ENCODE data around the gene STK39. TPM values are rescaled to one million over a fixed set of nuclear protein-coding genes. Genes with fewer than 3 reads are reported as not detected.
"Not testable (repeated sequence)": the region's sequence is repeated elsewhere in the genome, so short reads cannot be mapped to it uniquely, and the experiment has no call there.

Gene STK39
- total RNA-seq, 1 donor from 2014 or later: 0.50 TPM

DNA sequence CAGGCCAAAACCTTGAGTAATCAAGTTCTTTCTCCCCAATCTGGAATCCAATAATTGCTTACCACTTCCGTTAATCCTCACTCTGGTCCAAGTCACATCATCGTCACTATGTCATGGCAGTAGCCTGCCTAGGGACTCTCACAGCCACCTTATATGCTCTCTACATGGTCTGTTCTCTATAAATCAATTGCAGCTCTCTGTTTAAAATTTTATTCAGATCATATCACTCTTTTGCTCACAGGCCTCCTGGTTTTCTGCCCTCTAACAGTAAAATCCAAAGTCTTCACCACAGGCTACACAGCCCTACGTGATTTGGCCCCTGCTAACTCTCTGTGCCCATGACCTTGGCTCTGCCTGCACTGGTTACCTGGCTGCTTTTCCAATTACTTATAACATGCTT, 188.7 kb downstream of the STK39 start:
- DNase-seq (ENCODE audit: low spot score) (no peak), ATAC-seq (no peak)

DNA sequence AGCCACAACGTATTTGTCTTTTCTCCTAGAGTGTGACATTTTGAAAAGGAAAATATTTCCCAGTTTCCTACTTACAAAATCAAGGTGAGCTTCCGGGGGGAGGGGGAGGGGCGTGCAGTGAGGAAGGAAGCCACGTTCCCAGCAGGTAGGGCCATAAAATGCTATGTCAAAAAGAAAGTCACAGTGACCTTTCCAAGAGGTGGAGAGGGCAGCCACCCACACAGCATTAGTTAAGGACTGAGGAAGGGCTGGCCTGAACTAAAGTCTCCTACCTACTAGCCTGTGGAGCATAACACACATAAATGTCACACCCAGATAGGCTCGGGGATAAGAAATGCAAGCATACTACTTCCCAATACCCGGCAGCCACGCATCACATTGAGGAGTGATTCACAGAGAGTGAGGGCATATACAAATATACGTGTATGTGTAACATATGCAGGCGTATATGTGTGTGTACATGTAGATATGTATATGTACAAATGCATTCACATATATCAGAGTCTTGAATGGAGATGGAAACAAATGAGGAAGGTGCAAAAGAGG, 191.1 kb downstream of the STK39 start:
- no peak for DNase-seq (ENCODE audit: low spot score)

DNA sequence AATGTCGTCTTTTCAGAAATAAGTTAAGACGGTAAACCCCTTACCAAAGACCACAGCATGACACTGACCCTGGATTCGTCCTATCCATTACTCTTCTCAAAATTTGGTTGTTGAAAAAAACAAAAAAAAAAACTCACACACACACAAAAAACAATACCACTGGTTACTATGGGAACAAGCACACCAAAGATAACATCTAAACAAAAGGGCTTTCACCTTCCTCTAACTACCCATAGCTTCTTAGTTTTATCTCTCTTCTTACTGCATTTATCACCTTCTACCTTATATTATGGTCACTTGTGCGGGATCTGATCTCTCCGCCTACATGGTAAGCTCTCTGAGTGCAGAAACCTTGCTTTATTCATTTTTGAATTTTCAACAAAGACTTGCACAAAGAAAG, 192.7 kb downstream of the STK39 start:
- DNase-seq (ENCODE audit: low spot score): no peak
- ATAC-seq: no peak

More for the DNA sequence above, 191.1 kb downstream of the STK39 start:
- no peak for ATAC-seq

DNA sequence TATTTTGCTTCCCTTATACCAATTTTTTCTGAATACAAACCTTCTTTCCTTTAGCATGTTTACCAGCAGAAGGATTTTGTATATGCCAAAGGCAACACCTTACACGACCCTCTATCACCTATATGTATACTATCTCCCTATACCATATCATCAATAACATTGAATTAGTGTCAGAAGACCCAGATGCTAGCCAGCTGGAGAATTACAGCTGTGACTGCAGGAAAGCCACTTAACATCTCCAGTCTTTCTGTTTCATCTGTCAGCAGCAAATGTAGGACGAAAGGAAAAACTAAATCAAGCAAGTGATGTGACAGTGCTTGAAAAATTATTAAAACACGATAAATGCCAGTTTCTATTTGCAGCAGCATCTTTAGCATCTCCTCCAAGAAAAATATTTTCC, 193.7 kb downstream of the STK39 start:
- DNase-seq (ENCODE audit: low spot score) (no peak), ATAC-seq (no peak)

DNA sequence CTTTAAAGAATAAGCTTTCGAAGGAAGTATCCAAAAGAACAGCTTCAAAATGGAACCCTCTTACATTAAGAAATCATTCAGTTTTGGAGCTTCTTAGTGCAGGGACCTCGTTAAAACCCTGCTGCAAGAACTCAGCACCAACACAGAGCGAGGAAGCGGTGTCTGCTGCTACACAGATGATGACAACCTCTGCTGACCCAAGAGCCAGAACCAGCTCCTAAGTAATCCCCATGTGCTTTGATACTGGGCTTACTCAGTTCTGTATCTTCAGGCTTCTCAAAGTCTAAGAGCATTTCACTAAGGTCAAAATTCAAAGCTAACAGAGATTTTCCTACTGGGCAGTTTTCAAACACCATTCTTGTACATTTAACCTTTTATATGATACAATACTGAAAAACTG, 194.6 kb downstream of the STK39 start:
- DNase-seq (ENCODE audit: low spot score) (no peak), ATAC-seq (no peak)

DNA sequence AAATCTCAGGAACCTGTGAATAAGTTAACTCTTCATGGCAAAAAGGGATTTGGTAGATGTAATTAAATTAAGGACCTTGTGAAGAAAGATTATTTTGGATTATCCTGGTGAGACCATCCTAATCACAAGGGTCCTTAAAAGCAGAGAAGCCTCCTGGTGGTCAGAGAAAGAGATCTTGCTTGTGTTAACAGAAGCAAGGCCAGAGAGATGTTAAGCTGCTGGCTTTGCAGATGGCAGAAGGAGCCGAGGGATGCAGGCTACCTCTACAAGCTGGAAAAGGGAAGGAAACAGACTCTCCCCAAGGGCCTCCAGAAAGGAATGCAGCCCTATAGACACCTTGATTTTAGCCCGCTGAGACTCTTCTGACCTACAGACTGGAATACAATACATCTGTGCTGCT, 197.0 kb downstream of the STK39 start:
- no peak for DNase-seq (ENCODE audit: low spot score)
- ATAC-seq: no peak

DNA sequence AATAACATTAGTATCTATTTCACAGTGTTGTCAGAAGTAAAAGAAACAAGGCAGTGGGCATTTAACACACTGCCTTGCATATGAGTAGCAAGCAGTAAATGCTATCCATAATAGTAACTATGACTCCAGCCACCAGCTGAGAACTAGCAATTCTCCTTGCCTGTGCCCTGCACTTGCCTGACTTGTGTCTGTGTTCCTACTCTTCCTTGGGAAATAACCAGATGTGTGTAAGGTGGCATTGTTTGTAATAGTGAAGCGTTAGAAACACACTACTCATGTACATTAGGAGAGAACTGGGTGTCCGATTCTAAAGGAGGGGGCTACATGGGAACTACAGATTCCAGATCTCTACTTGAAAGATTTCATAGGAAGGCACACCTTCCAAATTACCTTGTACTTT, 197.8 kb downstream of the STK39 start:
- no peak for ATAC-seq
- DNase-seq (ENCODE audit: low spot score): no peak

DNA sequence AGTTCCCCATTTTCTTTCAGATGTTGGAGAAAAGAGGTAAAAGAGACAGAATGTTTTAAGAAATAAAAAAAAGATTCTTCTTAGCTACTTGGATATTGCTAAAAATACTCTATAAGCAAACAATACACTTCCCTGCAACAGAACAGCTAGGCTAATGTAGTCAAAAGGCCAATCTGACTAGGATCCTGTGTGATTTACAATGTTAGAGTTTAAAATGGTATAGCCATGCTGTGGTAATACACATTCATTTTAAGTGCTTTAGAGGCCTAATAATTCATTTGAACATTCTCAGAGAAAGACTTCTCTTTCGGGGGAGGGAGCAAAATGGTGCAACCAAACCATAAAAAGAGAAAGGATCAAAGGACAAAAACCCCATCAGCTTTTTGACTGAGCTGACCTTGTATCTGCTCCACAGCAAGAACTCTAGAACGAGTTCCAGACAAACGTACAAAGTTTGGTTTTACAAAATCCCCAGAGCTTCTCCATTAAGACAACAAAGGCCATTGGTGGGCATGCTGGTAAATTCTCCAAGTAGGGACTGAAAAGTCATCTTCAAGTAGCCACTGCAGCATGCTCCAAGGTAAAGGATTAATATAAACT, 200.2 kb downstream of the STK39 start:
- DNase-seq (ENCODE audit: low spot score): no peak
- no peak for ATAC-seq

DNA sequence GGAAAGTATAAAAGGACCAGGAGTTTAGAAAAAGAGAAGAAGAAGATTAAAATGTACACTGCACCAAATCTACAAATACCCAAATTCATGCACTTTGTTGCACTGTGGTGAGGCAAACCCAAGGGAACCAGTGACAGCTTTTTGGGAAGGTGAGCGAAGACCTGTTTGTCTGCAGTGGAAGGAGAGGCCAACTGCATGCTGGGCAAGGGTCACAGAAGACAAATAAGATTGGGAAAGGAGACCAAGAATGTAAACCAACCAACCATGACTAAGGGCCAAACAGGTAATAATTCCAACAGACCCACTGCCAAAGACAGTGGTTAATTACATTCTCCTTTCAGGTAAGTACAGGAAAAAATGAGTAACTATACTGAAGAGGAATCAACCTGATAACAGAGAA, 202.8 kb downstream of the STK39 start:
- ATAC-seq (no peak), DNase-seq (ENCODE audit: low spot score) (no peak)

DNA sequence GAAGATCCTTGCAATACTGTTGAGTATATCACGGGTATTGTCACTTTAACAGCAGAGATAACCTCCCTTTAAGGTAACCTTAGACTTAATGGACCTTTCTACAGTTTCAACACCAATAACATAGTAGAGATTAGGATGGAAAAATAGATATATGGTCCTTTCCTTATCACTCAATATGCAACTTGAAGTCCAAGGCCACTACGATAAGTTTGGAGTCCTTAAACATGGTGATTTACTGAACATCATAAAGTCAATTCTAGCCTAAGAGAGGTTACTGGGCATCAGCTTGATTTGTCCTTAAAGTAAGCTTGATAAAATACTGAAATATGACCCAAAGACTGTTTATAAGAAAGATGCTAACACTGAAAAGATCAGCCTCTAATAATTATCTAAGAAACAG, 203.2 kb downstream of the STK39 start:
- DNase-seq (ENCODE audit: low spot score) (no peak), ATAC-seq (no peak)

DNA sequence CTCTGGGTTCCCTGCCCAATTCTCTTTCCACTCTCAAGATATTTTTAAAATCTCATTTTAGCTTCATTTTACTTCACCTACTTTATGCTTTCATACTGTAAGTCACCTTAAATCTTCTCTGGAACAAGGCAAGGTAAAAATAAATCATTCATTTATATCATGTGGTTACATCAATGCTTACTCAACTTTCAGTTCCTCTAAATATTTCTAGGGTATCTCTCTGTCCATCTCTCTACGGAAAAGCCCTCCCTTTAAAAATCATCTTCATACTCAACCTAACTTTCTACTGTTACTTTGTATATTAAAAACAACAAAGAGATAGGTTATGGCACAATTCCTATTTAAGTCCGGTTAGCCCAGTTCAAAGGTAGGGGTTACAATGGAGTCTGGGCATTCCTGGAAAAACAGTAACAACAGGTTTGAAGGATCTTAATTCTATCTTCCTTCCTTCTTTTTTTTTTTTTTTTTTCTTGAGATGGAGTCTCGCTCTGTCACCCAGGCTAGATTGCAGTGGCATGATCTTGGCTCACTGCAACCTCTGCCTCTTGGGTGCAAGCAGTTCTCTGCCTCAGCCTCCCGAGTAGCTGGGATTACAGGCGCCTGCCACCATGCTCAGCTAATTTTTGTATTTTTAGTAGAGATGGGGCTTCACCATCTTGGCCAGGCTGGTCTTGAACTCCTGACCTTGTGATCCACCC, 205.1 kb downstream of the STK39 start:
- DNase-seq (ENCODE audit: low spot score); ATAC-seq: not testable (repeated sequence)

DNA sequence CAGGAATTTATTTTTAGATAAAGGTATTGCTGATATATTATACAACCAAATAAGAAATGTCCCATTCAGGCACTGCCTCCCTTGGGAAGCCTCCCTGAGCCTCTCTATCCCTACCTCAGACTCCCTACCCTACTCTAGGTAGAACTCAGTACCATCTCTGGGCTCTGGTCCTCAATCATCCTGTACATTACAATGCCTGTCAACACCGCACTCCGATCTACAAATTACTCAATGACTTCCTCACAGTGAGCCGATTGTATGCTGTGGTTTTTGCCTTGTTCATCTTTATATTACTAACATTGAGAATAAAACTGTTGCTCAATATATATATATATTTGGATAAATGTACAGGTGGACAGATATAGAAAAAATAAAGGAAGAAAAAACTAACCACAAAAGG, 207.5 kb downstream of the STK39 start:
- ATAC-seq: no peak
- DNase-seq (ENCODE audit: low spot score): no peak

DNA sequence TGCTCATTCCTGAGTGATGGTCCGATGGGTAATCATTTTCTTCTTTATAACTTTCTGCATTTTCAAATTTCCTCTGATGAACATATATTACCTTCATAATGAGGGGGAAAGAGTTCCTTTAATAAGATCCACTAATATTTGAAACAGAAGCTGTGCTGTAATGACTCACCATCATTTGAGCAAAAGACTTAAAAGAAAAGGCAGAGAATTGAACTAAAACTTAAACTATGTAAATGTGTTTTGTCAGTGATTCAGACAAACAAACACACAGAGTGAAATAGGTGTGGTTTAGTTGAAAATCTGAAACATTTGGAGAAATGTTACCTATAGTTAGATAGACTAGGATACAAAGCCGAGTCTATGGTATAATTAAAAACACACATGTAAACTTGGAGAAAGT, 209.6 kb downstream of the STK39 start:
- DNase-seq (ENCODE audit: low spot score) (no peak), ATAC-seq (no peak)

DNA sequence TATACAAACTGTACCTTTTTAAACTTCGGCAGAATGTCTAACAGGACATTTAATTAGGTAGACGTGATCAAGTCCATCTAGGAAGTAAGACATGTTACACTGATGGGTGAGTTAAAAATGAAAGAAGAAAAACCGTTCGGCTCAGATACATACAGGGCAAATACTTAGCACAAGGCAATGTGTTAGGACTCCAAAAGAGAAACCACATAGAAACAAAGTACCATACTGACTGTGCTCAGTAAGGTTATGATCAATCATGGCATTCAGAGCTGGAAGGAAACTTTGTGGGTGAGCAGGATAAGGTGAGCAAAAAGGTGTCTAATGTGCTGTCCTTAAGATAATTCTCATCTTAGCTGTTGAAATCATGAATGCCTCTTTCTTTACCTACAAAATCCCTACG, 211.9 kb downstream of the STK39 start:
- DNase-seq (ENCODE audit: low spot score) (no peak), ATAC-seq (no peak)

DNA sequence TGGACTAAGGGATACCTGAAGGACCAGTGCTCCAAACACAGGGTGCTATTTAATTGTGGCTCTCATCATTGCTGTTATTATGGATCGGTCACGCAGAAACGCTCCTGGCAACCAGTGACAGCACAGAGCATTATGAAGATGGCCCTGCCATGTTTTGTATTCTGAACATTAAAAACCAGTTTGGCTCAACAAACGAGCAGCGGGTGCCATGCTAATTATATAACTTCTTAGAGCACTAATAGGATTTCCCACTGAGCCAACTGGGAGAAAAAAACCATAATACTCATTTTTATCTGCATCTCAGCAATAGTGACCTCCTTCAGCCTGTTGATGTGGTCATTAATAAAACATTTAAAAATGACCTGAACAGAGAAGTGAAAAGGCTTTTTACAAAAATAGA, 212.8 kb downstream of the STK39 start:
- DNase-seq (ENCODE audit: low spot score) (no peak), ATAC-seq (no peak)

DNA sequence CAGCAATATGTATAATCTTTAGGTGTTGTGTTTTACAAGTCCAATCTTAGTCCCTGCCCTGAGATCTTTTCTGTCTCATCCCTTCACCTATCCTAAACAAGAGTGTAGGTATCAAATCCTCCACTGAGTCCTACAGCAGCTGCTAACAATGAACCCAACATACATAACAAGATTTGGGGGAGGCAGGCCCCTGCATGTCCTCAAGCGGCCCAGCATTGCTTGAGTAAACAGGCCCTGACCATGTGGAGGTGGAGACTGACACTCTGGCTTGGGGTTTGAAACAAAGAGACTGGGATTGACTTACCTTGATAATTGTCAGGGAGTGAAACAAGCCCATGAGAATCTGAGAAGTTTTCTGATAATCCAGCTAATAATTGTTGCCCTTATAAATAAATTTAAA, 213.4 kb downstream of the STK39 start:
- DNase-seq (ENCODE audit: low spot score) (no peak), ATAC-seq (no peak)

DNA sequence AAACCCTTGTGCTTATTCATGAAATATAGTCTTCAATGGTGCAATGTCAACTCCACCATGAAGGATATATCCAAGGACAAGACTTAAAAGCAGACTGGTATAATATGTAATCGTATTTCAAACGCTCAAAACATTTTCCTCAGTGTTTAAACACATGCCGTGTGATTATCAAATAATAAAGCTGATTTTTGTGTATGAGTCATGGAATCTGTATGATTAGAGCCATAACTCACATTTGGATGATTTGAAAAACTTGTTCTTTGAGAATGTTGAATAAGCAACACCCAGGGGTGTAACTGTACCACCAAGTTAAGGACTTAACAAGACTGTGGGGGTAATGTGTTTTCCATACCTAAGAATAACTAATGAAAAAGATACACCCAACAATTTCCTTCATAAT, 215.3 kb downstream of the STK39 start:
- ATAC-seq (no peak), DNase-seq (ENCODE audit: low spot score) (no peak)

DNA sequence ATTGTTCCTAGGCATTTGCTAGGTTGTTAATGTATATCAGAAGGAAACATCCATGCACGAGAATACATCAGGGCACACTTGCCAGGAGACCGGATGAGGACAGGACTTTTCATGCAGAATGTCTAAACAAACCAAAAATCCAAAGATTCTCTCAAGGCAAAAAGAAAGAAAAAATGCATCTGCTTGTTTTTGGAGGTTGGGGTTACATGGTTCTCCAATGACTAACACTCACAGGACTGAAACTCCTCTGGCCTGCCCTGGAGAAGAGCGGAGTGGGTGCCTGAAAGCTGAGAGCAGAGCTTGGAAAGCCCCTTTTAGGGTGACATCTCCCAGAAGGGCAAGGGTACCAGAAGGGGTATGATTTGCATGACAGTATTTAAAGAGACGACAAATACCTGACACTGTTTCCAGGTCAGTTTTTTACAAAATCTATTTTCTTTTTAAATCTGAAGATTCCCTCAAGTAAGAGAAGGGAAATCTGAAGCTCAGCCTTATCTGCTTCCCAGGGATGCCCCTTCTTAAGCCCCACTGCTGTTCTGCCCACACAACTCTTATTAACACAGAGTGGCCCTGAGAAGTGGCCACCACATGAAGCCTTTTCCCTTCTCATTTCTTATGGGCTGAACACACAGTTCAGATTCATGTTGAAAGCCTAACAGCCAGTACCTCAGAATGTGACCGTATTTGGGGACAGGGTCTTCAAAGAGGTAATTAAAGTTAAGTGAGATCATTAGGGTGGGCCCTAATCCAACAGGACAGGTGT, 216.4 kb downstream of the STK39 start:
- no peak for DNase-seq (ENCODE audit: low spot score)
- no peak for ATAC-seq

DNA sequence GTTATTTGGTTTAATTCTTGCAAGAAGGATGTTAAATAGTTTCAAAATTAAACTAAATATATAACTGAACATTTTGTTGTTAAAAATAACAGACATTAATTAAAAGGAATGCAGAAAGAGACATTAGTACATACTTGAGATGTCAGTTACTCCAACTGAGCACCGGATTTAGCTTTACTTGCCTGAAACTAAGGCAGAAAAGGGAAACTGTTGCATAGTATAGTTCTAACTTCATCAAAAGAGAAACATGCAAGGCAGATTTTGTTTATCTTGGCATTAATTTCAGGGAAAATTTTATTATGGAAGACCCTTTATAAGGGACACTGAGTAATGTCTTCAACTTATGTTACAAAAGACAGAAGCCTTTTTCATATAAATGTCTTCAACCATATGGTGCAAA, 218.3 kb downstream of the STK39 start:
- DNase-seq (ENCODE audit: low spot score) (no peak), ATAC-seq (no peak)

DNA sequence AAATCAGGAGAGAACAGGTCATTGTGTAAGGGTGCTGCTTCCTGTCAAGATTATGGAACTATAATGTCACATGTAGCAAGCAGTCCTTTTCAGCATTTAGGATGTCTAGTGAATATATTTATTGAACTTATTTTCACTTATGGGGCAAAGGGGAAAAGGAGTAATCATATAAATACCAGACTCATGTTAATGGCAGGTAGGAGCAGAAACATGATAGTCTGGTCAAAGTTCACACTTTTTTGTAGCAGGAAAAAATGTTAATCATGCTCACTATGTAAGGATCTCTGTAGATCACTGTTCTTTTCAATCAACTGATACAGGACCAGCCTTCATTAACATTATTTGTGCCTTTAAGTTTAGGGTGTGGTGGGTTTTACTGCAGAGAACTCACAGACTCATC, 219.0 kb downstream of the STK39 start:
- no peak for DNase-seq (ENCODE audit: low spot score)
- ATAC-seq: no peak

DNA sequence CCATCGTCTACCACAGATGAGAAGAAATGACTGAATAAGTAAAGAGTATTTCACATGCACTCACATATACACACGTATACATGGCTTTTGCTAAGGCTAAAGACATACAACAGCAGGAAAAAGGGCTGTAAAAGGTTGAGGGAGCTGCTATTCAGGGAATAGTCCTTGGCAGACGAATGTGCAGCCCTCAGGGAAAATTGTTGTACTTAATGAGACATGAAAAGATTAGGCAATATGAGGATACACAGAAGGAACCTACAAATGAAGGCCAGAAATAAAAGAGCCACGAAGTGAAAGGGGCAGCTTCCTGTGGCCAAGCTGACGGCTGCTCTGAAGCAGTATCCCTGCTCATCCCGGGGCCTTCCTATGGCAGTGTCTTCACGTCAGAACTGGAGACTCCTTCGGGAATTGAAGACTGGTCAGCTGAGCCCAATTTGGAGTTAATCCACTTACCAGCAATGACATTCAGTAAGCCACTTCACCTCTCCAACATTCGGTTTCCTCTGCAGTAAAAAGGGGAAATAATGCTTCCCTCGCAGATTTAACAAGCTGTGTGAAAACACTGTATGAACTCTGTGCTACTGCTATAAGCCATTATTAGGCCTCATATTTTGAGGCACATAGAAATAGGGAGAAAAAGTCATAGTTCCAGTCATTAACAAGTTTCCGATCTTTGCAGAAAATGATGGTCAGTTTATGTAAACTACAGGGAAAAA, 221.8 kb downstream of the STK39 start:
- DNase-seq (ENCODE audit: low spot score) (no peak), ATAC-seq (no peak)
